Measurements from ENCODE around the gene TMPRSS6.

TMPRSS6 gene

DNA sequence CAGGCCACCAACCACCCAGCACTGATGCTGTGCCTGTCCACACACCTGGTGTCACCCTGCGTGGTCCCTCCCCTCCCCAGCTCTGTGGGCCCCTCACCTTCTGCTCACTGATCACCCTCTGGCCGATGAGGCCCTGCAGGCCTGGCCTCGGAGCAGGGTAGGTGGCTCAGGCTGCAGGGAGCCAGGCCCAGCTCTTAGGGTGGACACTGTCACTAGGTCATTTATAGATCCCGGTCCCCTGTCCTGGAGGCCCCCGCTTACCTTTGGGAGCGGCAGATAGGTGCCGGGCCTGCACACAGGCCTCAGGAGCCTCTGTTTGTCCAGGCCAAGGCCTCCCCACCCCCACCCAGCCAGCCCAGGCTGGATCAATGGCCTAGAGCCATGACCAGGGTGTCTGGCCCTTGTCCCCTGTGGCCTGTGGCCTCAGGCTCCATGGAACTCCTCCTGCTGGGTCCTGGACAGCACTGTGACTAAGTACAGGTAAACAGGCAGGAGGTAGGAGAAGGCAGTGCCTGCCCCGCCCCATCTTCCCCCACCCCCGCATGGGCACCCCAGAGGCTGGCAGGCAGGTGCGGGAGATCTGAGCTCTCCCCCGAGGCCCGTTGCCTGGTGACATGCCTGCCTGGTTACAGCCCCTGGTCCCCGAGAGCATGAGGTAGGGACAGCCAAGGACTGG, at the start of gene TMPRSS6:
TSS of gene TMPRSS6 (minus strand) at position 472 of the 676 bp plus-strand sequence. CDS start 6,296 bp downstream, outside the sequence.
- TF ChIP-seq, protein P1, sequence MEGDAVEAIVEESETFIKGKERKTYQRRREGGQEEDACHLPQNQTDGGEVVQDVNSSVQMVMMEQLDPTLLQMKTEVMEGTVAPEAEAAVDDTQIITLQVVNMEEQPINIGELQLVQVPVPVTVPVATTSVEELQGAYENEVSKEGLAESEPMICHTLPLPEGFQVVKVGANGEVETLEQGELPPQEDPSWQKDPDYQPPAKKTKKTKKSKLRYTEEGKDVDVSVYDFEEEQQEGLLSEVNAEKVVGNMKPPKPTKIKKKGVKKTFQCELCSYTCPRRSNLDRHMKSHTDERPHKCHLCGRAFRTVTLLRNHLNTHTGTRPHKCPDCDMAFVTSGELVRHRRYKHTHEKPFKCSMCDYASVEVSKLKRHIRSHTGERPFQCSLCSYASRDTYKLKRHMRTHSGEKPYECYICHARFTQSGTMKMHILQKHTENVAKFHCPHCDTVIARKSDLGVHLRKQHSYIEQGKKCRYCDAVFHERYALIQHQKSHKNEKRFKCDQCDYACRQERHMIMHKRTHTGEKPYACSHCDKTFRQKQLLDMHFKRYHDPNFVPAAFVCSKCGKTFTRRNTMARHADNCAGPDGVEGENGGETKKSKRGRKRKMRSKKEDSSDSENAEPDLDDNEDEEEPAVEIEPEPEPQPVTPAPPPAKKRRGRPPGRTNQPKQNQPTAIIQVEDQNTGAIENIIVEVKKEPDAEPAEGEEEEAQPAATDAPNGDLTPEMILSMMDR (IDR thresholded peaks at IDR 0.05; ENCODE audit: insufficient read depth, low read depth, low read length, missing control alignments), result no peak

DNA sequence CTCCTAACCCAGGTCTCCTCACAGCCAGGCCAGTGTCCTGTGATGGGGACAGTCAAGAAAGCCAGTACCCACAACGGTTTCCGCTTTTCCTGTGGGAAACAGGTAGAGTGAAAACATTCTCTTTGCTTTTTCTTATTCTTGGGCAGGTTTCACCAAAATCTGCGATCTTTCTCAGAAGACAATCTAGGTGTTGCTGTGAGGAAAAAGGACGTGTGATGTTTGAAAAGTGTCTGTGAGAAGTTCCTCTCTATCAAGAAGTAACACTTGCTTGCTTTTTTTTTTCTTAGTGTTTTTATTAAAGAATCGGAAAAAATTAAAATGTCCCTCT, 49.4 kb upstream of the TMPRSS6 start:
- H3K4me3 ChIP-seq (ENCODE audit: low read depth, low read length), result no peak overlapping the region
- TF ChIP-seq, protein P1 (IDR thresholded peaks at IDR 0.05; ENCODE audit: insufficient read depth, low read depth, low read length, missing control alignments), result no peak
- no peak for DNase-seq (ENCODE audit: low read depth)

More for the DNA sequence above, at the start of gene TMPRSS6:
- H3K4me3 ChIP-seq (ENCODE audit: low read depth, low read length), result no peak within 1 kb of the TSS
- no peak for DNase-seq (ENCODE audit: low read depth)

DNA sequence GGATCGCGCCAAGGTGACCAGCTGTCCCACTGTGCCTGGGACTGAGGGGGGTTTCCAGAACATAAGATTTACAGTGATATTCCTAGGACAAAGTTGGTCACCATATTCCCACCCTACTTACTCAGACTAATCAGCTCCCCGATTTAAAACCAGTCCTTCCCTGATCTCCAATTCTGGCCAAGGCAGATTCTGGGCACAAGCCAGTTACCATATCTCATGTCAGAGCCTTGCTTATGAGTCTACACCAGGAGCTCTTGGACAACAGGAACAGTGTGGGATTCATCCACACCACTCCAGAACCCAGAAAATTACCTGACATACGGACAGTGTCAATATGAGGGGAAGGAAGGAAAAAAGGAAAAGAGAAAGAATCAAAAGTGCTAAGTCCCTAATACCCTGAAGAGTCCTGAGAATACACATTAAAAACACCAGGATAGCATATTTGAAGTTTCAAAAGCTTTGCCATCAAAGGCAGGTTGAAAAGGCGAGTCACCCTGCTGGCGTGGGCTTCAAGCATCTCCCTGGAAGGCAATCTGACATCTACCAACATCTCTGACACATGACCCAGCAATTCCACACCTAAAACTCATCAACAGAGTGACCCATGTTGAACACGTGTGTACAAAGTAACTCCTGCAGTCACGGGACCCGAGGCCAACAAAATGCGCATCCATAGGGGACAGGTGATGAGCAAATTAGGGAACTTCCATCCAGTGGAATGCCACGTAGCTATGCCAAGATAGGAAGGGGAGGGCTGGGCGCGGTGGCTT, 48.2 kb upstream of the TMPRSS6 start:
- H3K4me3 ChIP-seq (ENCODE audit: low read depth, low read length), result no peak overlapping the region
- no peak for DNase-seq (ENCODE audit: low read depth)
- TF ChIP-seq, protein P1 (IDR thresholded peaks at IDR 0.05; ENCODE audit: insufficient read depth, low read depth, low read length, missing control alignments), result no peak

DNA sequence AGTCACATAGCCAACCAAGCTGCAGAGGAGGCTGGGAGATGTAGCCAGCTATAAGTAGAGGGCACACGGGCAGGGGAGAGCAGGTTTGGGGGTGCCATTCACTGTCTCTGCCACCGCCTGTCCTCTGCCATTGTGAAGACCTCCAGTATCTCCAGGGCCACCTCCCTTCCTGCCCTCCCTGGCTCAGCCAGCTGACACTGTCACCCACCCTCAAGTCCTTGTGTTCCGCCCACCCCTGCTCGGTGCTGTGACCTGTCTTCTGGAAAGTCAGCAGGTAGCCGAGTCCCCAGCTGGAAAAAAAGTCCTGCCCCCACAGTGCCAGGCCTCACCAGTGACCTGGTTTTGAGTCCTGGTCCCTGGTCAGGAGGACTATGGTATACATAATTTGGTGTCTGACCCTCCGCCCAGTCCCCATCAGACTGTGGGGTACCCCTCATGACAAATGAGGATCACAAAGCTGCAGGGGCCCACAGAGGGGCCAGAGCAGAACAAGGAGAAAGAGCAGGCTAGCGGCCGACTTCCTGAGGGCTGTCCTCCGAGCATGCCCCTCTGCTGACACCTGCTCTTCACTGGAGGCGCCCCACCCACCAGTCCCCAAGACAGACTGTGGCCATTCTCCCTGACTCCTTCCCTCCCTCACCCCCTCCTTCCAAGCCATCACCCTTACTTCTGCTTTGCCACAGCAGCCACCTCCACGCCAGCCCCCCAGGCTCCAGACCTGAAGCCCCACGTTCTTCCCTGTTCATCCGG, 47.3 kb upstream of the TMPRSS6 start:
- DNase-seq (ENCODE audit: low read depth), result no peak
- H3K4me3 ChIP-seq (ENCODE audit: low read depth, low read length), result no peak overlapping the region
- TF ChIP-seq, protein P1 (IDR thresholded peaks at IDR 0.05; ENCODE audit: insufficient read depth, low read depth, low read length, missing control alignments), result no peak

DNA sequence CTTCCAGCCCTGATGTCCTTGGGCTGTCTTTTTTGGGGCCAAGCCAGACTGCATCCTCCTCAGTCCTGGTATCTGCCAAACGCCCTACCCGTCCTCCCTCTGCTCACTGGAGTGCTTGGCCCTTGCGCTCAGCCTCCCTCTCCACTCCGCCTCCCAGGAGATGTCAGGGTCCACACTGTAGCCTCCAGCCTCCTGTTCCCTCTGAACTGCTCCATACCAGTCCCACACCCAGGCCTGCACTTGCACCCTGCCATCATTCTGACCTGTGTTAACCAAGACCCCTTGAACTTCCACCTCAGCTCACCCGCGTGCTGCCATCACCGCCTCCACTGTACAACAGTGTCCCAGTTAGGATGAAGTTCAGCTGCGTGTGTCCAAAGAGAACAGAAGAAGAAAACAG, 46.5 kb upstream of the TMPRSS6 start:
- no peak overlapping the region for H3K4me3 ChIP-seq (ENCODE audit: low read depth, low read length)
- TF ChIP-seq, protein P1 (IDR thresholded peaks at IDR 0.05; ENCODE audit: insufficient read depth, low read depth, low read length, missing control alignments), result no peak
- no peak for DNase-seq (ENCODE audit: low read depth)

DNA sequence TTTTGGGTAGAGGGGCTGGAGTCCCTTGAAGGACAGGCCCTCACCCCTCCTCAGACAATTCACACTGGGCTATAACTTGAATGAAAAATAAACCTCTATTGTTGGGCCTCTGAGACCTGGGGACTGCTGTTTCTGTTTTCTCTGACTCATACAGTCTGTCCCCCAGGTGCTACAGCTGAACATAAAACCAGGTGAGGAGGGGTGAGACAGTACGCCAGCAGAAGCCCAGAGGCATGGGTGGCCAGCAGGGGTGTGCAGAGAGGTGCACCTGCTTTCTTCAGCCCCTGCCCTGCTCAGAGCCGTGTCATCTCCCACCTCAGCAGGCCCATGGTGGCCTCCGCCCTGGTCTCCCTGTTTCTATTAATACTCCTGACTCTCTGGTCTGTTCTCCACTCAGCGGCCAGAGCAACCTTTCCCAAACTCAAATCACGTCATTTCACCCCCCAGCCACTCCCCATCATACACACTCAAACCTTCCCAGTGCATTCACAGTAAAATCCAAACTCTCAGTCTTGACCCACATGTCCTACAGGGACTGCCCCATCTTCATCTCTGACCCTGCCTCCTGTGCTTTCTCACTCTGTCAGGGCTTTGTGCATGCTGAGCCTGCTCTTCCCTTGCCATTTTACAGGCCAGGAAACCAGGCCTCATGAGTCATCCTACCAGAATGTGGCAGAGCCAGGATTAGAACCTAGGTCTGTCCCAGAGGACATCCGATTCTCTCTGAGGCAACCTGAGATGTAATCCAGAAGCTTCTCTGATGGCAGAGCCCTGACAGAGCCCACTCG, 45.6 kb upstream of the TMPRSS6 start:
- TF ChIP-seq, protein P1 (IDR thresholded peaks at IDR 0.05; ENCODE audit: insufficient read depth, low read depth, low read length, missing control alignments), result no peak
- peak; percentile 84 for DNase-seq (ENCODE audit: low read depth)
- no peak overlapping the region for H3K4me3 ChIP-seq (ENCODE audit: low read depth, low read length)
